Pancreas (tissue), 10 donors: ENCODE results near the gene ZBTB22. TPM values are rescaled to one million over a fixed set of nuclear protein-coding genes. Genes with fewer than 3 reads are reported as not detected.

Experiments
- ATAC-seq, 4 donors: fragments of 200-7000 bp; cut with Tn5 transposase; one replicate each; pipeline versions ENCODE4 v1.8.0 to v1.9.1; 2020; ENCODE audit warnings: mild to moderate bottlenecking in 4 of 4, moderate library complexity in 4 of 4
- DNase-seq, 6 donors: peaks; one replicate each; pipeline ENCODE4 v3.0.0-alpha.2; 2020
- FAIRE-seq: peaks from 2 replicates; lab custom pipeline; 2012; peaks lifted over from hg19 to GRCh38; lab: Jason Lieb, UNC
- H3K27ac ChIP-seq, 4 donors: fragments of 200-600 bp; sonication (generic); 1 replicate in 3 of 4; 2 replicates in 1 of 4; pipeline versions ENCODE4 v1.5.0 to v1.8.0; 2020
- H3K27me3 ChIP-seq, 4 donors: fragments of 200-600 bp; one replicate each; pipeline ENCODE4 v1.8.0; 2021
- H3K36me3 ChIP-seq, 3 donors: fragments of 200-600 bp; sonication (generic) in 1 of 3; one replicate each; pipeline versions ENCODE4 v1.5.0 to v1.8.0; 2020 to 2021
- H3K4me1 ChIP-seq, 3 donors: fragments of 200-600 bp; one replicate each; pipeline ENCODE4 v1.8.0; 2021
- H3K4me3 ChIP-seq, 4 donors: fragments of 200-600 bp; sonication (generic) in 2 of 4; one replicate each; pipeline versions ENCODE4 v1.5.0 to v1.8.0; 2020 to 2021
- H3K9me3 ChIP-seq, 4 donors: fragments of 200-600 bp; one replicate each; pipeline ENCODE4 v1.8.0; 2021
- CTCF ChIP-seq, 4 donors: fragments of 200-600 bp; sonication (generic) in 3 of 4; IDR thresholded peaks; one replicate each; pipeline versions ENCODE4 v1.5.0 to v1.8.0; 2021; ENCODE audit warnings: antibody characterized with exemption in 4 of 4
- WGBS, 2 donors: extraction: QIAGEN DNeasy Blood & Tissue Kit; methylation state at CpG; one replicate each; pipeline ENCODE4 v1.1.7; 2013; 5-methylcytosine and 5-hydroxymethylcytosine counted together
- intact Hi-C, 3 donors: fragments of 100-400 bp; cut with DNase I; formaldehyde crosslinking; loops; one replicate each; pipeline versions ENCODE4 v1.11.1 to v1.14.2; 2022
- polyA plus RNA-seq, 2 donors: library from polyadenylated mRNA; stranded (reverse); fragments of 200-250 nt; gene quantifications; one replicate each; pipeline ENCODE4 v1.2.3, GENCODE V29; 2013
- total RNA-seq, 6 donors: library from RNA; stranded (reverse); fragmentation: NEBNext Ultra II Directional in 4 of 6; extraction: Animal tissue kit (Norgen Biotek cat#: 25700) in 4 of 6; gene quantifications; one replicate each; pipeline versions ENCODE4 v1.2.1 to v1.2.4, GENCODE V29; 2021 to 2023
- donor health status: healthy with polysubstance abuse.
- donor health status: DM: no; HTN: no; CAD: no; lungs with moderate emphysema.
- donor health status: DM: no; HTN: no; CAD: no.
- donor health status: control.
- donor health status: control.
- donor health status: Bipolar disorder and iron deficiency.
- donor health status: DM: yes; HTN: yes; CAD: no.
- donor health status: DM: no; HTN: no; CAD: no.
- donor health status: DM: no; HTN: no; CAD: no.
- donor health status: DM: yes; HTN: yes; CAD: no.

ZBTB22 gene
- total and polyA plus RNA-seq, 8 donors, result 6.7 to 14.3 (median 10.1) TPM

GRCh38 chr6:33318426-33319073, 1.0 kb upstream of the ZBTB22 start:
- Histone ChIP-seq H3K9me3 (no peaks in the 10 kb centered on the region), H3K4me1 (peaks cover 0 to 44% (median 18%) of the 10 kb centered on the region in 3 donors)
- no peak for FAIRE-seq

GRCh38 chr6:33317419-33317668, 200 bp downstream of the ZBTB22 start:
- WGBS, 2 donors, result 2 to 4% methylated on average over 7 to 27 of the region's 27 CpGs
- DNase-seq (peak in 2 of 6 donors; percentile 79 to 84), FAIRE-seq (no peak), ATAC-seq (peak; percentile 0 to 10 (median 2))
- H3K27ac ChIP-seq, result peak overlapping the region; percentile 51 to 82 (median 66)
- H3K36me3 ChIP-seq, result peaks cover 0 to 19% (median 0%) of the 10 kb centered on the region in 3 donors
- intact Hi-C loops, result no loop called here
- peaks cover under 1 to 45% (median 18%) of the 10 kb centered on the region in 3 donors for H3K4me1 ChIP-seq
- TF ChIP-seq CTCF (IDR thresholded peaks at IDR 0.05), result no peak
- no peaks in the 10 kb centered on the region for H3K9me3 ChIP-seq
- H3K4me3 ChIP-seq, result peak overlapping the region; percentile 1 to 53 (median 25)
- H3K27me3 ChIP-seq, result no peaks in the 10 kb centered on the region

More at GRCh38 chr6:33318426-33319073, 1.0 kb upstream of the ZBTB22 start:
- WGBS, 2 donors, result 59 to 62% methylated on average over 8 of the region's 8 CpGs
- peak overlapping the region; percentile 51 to 82 (median 66) for H3K27ac ChIP-seq
- intact Hi-C loops, result no loop called here
- H3K4me3 ChIP-seq, result peak overlapping the region in 3 of 4 donors; percentile 1 to 53 (median 37)
- H3K36me3 ChIP-seq, result peaks cover 0 to 19% (median 0%) of the 10 kb centered on the region in 3 donors
- DNase-seq, result peak in 2 of 6 donors; percentile 43 to 44
- no peaks in the 10 kb centered on the region for H3K27me3 ChIP-seq
- no peak for ATAC-seq
- no peak for TF ChIP-seq CTCF (IDR thresholded peaks at IDR 0.05)

GRCh38 chr6:33316603-33317418, 733 bp downstream of the ZBTB22 start:
- H3K4me1 ChIP-seq, result peaks cover 6 to 47% (median 15%) of the 10 kb centered on the region in 3 donors
- no peak for FAIRE-seq
- H3K27me3 ChIP-seq, result no peaks in the 10 kb centered on the region
- H3K36me3 ChIP-seq, result peaks cover 0 to 19% (median 0%) of the 10 kb centered on the region in 3 donors
- no peak for ATAC-seq
- TF ChIP-seq CTCF (IDR thresholded peaks at IDR 0.05), result no peak
- intact Hi-C loops, result no loop called here
- peak overlapping the region in 1 of 4 donors; percentile 72 for H3K27ac ChIP-seq
- DNase-seq, result peak in 5 of 6 donors; percentile 44 to 84 (median 52)
- H3K9me3 ChIP-seq, result no peaks in the 10 kb centered on the region
- whole genome bisulfite sequencing, 2 donors, result 65 to 69% methylated on average over 19 of the region's 19 CpGs
- peak overlapping the region in 3 of 4 donors; percentile 12 to 53 (median 37) for H3K4me3 ChIP-seq

GRCh38 chr6:33315793-33316602, 1.5 kb downstream of the ZBTB22 start:
- TF ChIP-seq CTCF (IDR thresholded peaks at IDR 0.05), result no peak
- WGBS, 2 donors, result 85 to 87% methylated on average over 16 to 17 of the region's 17 CpGs
- Histone ChIP-seq H3K4me3 (no peak overlapping the region), H3K36me3 (peaks cover 0 to 18% (median 0%) of the 10 kb centered on the region in 3 donors), H3K9me3 (no peaks in the 10 kb centered on the region), H3K27me3 (no peaks in the 10 kb centered on the region), H3K27ac (peak overlapping the region in 1 of 4 donors; percentile 1), H3K4me1 (peaks cover 6 to 46% (median 10%) of the 10 kb centered on the region in 3 donors)
- DNase-seq (peak in 5 of 6 donors; percentile 18 to 68 (median 38)), ATAC-seq (no peak), FAIRE-seq (no peak)
- intact Hi-C loops, result no loop called here
